GM18505 (cell line): ENCODE measurements around the gene ANKRD45.
"Not testable (repeated sequence)": the region's sequence is repeated elsewhere in the genome, so short reads cannot be mapped to it uniquely, and the experiment has no call there.

Experiments
- ATAC-seq: cut with Tn5 transposase; IDR thresholded peaks from one replicate; pipeline ENCODE4 v1.9.1; 2021; ENCODE audit not compliant: unreplicated experiment
- POLR2A ChIP-seq: IDR thresholded peaks from 4 replicates; pipeline ENCODE4 v1.6.1; 2011; ENCODE audit warnings: borderline replicate concordance; ENCODE audit not compliant: insufficient read depth, insufficient read length; ENCODE audit errors: extremely low read depth

ANKRD45 gene

GRCh38 chr1:173570370-173571007 lies 99.2 kb downstream of the ANKRD45 start:
- TF ChIP-seq POLR2A, result no peak
- no peak for ATAC-seq

DNA sequence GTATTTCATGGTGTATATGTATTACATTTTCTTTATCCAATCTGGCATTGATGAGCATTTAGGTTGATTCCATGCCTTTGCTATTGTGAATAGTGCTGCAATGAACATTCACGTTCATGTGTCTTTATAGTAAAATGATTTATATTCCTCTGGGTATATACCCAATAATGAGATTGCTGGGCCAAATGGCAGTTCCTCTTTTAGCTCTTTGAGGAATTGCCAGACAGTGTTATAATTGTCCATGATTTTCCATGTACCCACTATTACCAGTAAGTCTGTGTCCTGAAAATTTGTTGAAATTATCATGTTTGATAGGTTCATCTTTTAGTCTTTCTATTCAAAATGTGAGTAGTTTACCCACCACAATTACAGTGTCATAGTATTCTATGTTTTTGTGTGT lies 101.2 kb downstream of the ANKRD45 start:
- TF ChIP-seq POLR2A, result no peak
- ATAC-seq, result no peak

GRCh38 chr1:173563846-173564245 lies 105.8 kb downstream of the ANKRD45 start:
- ATAC-seq, result not testable (repeated sequence)

GRCh38 chr1:173562813-173563212 lies 106.8 kb downstream of the ANKRD45 start:
- no peak for TF ChIP-seq POLR2A
- ATAC-seq, result no peak

DNA sequence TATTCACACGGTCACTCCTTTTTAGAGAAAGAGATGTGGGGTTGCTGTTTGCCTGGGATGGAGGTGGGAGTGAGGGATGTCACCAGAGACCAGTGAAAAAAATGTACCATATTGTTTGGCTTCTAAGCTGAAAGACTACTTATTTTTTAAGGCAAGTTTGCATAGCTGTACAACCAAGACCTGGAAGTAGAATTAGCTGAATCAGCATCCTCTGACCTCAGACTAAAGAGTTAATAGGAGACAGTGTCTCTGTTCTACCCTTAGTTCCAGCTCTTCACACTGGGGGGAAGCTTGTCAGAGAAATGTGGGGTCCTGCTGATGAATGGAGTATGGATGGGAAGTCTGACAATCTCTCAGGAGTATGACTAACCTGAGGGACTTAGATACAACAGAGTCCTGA lies 108.4 kb downstream of the ANKRD45 start:
- no peak for ATAC-seq
- TF ChIP-seq POLR2A, result no peak

GRCh38 chr1:173560285-173560880 lies 109.3 kb downstream of the ANKRD45 start:
- no peak for ATAC-seq
- no peak for TF ChIP-seq POLR2A
